Measurements from ENCODE around the gene WBP2NL. TPM values are rescaled to one million over a fixed set of nuclear protein-coding genes. Genes with fewer than 3 reads are reported as not detected.

WBP2NL gene
- polyA plus RNA-seq, 4 donors, result 2.4 to 5.2 (median 4.3) TPM

DNA sequence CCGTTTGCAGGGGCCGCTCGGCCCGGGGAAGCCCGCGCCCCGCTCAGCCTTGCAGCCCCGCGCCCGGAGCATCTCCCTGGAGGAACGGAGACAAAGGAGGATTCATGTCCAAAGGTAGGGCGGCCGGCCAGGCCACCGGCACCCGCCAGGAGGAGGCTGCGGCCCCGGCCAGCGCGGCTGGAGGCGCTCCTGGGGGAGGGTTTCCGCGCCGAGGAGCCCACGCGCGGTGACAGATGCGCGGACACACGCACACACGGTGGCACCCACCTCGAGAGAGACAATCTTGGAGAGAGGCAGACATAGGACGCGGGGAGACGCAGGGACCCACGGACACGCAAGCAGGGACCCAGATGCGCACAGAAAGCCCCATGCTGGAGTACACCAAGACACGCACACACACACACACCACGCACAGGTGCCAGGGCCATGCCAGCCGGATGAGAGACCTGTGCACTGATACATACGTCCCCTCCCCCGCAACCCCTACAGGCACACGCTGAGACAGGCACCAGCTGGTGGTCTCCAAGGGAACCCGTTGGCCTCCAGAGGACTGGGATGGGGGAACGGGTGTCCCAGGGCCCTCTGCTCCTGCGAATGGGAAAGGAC is 21.5 kb upstream of the WBP2NL start:
- DNase-seq (ENCODE audit: low read depth in 4 of 4, low spot score in 3 of 4), result peak in 1 of 4 donors; percentile 44

DNA sequence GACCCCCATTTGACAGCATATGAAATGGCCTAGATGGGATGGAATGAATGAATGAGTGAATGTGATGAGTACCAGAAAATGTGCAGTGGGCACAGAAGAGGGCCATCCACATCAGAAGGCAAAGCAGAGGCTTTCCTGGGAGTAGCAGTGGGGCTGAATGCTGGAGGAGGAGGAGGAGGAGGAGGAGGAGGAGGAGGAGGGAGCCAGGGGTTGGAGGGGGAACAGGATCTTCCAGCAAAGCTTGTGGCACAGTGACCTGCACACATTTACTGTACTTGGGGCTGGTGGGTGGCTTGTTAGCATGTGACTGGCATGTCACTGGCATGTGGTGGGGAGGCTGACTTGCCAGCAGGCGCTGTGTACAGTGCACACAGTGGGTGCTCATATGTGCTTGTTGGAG is 19.9 kb upstream of the WBP2NL start:
- DNase-seq (ENCODE audit: low read depth in 4 of 4, low spot score in 3 of 4), result no peak

DNA sequence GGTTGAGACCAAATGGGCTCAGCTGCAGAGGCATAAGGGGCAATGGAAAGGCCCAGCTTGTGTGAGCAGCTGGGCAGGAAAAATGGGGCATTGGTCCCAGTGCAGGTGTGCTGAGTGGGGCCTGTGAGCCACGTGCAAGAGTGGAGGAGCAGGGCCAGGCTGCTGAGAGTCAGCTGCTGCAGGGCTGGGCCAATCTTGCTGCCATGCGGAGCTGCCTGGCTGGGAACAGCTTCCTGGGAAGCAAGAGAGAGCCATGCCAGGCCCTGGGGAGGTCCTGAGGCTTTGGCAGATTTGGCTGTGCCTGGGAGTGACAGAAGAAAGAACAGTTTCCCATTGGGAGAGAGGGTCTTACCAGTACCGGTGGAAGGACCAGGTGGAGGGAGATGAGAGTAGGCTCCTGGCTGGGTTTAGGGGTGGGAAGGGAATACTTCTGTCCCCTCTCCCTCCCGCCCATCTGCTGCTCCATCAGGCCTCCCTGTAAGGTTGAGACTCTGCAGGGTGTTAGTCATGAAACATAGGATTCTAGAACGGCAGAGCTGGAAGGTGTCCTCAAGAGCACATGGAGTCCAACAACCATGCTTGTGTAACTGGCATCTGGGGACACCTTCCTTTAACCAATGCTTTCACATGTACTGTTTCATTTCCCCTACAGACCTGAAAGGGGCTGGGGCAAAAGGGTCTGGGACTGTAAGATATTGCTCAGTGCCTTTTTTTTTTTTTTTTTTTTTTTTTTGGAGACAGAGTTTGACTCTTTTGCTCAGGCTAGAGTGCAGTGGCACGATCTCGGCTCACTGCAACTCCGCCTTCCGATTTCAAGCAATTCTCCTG is 19.0 kb upstream of the WBP2NL start:
- no peak for DNase-seq (ENCODE audit: low read depth in 4 of 4, low spot score in 3 of 4)

DNA sequence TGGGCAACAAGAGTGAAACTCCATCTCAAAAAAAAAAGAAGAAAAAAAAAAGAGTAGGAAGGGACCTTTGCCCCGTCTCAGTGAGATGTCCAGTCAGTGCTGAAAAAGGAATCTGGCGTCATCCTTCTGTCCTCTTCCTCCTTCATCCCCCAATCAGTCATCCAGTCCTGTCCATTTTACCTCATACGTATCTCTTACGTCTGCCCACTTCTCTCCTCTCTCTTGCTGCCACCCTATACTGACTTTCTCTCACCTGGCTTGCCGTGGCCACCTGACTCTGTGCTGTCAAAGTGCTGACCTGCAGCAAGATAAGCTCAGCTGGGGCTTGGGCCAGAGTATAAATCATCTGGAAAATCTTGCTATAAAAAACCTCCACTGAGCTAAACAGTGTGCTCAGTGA is 15.7 kb upstream of the WBP2NL start:
- no peak for DNase-seq (ENCODE audit: low read depth in 4 of 4, low spot score in 3 of 4)

DNA sequence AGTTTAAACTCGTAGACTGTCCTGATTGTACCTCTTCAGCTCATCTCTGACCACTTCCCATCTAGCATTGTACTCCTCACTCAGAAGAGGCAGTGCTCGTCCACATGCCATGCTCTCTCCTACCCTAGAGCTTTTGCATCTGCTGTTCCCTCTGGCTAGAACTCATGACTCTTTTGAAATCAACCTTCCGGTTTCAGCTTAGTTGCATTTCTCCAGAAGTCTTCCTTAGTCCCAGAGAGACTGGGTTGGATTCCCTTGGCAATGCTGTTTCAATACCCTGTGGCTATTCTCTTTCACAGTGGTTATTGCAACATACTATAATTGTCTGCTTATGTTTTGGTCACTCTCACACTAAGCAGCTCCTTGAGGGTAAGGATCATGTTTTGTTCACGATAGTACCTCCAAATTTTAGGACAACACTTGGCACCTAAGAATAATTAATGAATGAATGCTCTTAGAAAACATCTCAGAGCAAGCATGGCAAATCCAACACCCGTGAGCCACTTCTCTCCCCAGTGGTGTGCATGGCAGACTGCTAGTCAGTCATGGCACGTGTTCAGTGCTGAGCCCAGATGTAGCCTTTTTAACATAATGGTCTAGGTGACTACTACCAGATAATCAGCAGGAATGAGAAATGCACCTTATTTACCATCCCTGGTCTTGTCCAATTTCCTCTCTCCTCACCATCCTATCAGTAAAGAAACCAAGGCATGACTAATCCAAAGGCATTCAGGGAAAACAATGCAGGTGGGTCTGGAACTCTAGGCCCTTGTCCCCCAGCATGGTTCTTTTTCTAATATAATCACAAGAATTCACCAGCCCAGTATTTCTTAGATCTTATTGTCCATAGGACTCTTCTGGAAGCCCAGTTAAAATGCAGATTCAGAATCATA is 14.8 kb upstream of the WBP2NL start:
- DNase-seq (ENCODE audit: low read depth in 4 of 4, low spot score in 3 of 4), result no peak

DNA sequence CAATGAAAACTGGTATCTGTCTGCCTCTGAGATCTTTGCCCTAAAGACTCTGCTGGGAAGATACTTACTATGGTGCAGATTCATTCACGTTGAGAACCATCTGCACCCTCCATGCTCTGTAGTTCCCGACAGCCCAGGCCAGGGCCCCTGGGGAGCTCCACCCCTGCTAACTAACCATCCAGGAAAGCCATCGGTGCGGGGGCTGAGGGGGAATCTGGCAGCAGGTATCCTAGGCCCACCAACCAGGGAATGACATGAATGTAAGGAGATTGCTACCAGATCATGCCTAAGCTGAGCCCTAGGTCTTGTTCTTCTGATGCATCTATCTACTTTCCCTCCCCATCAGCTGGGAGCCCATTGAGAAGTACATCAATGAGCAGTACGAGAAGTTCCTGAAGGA is 11.3 kb upstream of the WBP2NL start:
- DNase-seq (ENCODE audit: low read depth in 4 of 4, low spot score in 3 of 4), result no peak

DNA sequence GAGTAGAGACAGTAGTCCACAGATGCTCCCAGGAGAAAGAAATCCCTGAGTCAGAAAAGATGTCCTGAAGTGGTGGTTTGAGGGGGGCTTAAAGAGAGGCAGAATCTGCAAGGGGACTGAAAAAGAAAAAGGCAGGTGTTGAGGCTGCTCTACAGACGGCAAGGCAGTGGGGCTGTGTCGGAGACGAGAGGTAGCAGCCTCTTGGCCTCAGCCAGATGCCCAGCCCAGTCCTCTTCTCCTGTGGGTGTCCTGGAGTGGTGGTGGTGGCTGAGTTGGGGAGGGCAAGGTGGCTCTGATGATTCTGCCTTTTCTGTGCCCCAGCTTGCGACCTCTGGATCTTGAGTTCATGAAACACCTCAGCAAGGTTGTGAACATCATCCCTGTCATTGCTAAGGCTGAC is 9.3 kb upstream of the WBP2NL start:
- no peak for DNase-seq (ENCODE audit: low read depth in 4 of 4, low spot score in 3 of 4)

DNA sequence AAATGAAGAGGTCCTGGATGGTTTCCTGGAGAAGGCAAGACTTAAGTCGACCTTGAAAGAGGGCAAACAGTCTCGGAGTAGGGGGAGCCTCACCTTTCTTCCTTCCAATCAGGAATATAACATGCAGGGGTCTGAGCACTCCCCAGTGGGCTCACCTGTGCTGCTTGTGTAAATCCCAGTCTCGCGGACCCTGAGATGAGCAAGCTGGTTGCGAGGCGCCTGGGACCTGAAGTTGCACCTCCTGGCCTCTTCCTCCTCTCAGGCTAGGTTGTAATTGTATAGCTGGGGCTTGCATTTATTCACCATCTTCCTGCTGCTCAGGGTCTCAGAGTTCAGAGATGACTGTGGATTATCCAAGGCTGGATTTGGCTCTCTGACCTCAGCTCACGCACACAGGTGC is 7.5 kb upstream of the WBP2NL start:
- no peak for DNase-seq (ENCODE audit: low read depth in 4 of 4, low spot score in 3 of 4)

DNA sequence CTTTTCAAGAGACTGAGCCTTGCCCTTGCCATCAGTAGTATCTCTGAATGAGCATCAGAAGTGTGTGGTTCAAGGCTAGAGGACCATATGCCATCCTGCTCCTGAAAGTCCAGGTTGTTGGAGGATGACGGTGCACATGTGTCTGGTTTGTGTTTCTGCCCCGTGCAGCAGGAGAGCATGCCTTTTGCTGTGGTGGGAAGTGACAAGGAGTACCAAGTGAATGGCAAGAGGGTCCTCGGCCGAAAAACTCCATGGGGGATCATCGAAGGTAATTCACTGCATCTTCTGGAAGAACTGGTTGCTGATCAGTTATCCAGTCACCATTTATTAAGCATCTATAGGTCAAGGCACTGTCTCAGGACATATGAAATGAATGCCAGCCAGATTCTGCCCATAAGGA is 6.1 kb upstream of the WBP2NL start:
- DNase-seq (ENCODE audit: low read depth in 4 of 4, low spot score in 3 of 4), result no peak

DNA sequence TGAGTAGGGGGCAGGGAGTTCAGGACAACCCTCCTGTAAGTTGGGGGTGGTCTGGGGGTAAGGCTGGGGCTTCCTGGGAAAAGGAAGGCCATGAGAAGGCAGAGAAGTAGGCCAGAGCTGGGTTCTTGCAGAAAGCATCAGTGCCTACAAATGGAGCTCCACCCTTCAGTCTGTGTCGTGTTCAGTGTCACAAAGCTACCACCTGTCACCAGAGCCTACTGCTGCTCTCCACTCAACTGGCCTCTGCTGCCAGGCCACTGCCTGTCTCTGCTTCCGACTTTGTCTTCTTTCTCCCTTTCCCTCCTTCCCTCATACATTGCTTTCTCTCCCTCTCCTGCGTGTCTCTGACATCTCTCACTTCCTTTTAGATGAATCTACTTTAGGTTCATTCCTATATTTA is 3.4 kb upstream of the WBP2NL start:
- DNase-seq (ENCODE audit: low read depth in 4 of 4, low spot score in 3 of 4), result no peak

DNA sequence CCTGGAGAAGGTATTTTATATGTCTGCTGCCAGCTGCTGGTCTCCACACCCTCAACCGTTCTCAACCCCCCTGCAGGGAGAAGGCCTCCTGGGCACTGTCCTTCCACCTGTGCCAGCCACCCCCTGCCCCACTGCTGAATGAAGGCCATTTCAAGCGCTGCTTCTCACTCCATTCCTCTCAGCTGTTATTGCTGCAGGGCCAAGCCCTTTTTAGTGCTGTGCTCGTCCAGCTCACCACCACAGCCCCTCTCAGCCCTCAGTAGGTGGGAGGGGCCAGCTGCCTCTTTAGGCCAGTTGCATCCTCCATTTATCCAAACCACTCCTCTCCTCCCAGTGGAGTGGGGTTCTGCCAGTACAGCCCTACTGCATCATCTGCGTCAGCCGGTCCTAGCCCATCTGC is 1.8 kb upstream of the WBP2NL start:
- no peak for DNase-seq (ENCODE audit: low read depth in 4 of 4, low spot score in 3 of 4)

DNA sequence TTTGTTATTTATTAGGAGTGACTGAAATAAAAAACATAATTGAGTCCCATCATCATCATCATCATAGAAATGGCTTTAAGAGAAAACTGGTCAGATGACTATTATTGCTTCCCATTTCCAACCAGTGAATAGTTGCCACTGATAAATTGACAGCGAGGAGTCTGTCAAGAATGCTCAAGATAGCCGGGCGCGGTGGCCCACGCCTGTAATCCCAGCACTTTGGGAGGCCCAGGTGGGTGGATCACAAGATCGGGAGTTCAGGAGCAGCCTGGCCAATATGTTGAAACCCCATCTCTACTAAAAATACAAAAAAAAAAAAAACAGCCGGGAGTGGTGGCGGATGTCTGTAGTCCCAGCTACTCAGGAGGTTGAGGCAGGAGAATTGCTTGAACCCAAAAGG is 1.9 kb downstream of the WBP2NL start:
- no peak for DNase-seq (ENCODE audit: low read depth in 4 of 4, low spot score in 3 of 4)

DNA sequence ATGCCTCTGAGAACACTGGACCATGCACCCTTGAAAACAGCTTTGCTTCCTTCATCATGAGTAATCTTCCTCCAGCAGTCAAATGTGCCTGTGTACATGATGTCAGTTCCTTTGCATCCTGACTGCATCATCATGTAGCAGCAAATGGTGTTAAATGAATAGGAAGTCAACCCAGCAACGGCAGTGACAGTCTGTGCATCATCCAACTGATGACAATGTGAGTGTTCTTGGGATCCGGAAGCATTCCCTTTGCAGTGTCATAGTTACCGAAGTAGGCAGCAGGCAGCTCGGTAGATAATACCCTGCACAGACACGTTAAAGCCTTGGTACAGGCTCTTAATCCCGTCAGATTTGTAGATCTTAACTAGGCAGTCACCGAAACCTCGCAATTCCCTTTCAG is 2.5 kb downstream of the WBP2NL start:
- no peak for DNase-seq (ENCODE audit: low read depth in 4 of 4, low spot score in 3 of 4)

DNA sequence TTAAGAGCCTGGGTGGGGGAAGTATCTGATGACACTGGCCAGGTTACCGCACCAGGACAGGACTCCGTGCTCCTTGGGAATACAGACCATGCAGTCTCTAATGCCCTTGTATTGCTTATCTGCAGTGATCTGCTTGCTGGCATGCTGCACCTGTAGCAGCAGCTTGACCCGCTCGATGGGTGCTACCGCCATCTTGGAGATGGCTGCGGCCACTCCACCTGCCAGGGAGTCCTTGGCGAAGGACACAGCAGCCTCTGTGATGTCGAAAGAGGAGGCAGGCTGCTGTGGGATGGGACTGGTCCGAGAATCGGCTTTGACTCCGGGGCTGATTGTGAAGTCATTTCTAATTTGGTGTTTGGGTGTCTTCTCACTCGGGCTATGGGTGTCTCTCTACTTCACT is 3.1 kb downstream of the WBP2NL start:
- DNase-seq (ENCODE audit: low read depth in 4 of 4, low spot score in 3 of 4), result no peak

DNA sequence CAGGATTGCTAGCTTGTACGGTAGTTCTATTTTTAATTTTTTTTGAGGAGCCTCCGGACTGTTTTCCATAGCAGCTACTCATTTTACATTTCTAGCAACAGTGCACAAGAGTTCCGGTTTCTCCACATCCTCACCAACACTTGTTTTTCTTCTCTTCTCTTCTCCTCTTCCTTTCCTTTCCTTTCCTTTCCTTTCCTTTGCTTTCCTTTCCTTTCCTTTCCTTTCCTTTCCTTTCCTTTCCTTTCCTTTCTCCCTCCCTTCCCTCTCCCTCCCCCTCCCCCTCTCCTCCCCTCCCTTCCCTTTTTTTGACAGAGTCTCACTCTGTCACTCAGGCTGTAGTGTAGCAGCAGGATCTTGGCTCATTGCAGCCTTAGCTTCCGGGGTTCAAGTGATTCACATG is 9.3 kb downstream of the WBP2NL start:
- no peak for DNase-seq (ENCODE audit: low read depth in 4 of 4, low spot score in 3 of 4)

DNA sequence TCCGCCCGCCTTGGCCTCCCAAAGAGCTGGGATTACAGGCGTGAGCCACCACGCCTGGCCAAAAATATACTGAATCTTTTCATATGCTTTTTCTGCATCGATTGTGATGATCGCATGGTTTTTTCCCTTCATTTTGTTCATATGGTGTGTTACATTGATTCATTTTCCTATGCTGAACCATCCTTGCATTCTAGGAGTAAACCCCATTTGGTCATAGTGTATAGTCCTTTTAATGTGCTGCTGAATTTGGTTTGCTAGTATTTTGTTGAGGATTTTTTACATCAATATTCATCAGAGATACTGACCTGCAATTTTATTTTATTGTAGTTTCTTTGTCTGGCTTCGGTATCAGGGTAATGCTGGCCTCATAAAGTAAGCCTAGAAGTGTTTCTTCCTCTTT is 12.2 kb downstream of the WBP2NL start:
- no peak for DNase-seq (ENCODE audit: low read depth in 4 of 4, low spot score in 3 of 4)

DNA sequence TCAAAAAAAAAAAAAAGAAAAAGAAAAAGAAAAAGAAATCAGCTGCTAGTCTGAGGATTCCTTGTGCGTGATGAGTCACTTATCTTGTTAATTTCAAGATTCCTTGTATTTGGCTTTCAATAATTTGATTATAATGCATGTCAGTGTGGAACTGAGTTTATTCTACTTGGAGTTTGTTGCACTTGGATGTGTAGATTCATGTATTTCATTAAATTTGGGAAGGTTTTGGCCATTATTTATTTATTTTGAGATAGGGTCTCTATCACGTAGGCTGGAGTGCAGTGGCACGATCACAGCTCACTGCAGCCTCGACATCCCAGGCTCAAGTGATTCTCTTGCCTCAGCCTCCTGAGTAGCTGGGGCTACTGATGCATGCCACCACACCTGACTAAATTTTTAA is 14.8 kb downstream of the WBP2NL start:
- no peak for DNase-seq (ENCODE audit: low read depth in 4 of 4, low spot score in 3 of 4)

DNA sequence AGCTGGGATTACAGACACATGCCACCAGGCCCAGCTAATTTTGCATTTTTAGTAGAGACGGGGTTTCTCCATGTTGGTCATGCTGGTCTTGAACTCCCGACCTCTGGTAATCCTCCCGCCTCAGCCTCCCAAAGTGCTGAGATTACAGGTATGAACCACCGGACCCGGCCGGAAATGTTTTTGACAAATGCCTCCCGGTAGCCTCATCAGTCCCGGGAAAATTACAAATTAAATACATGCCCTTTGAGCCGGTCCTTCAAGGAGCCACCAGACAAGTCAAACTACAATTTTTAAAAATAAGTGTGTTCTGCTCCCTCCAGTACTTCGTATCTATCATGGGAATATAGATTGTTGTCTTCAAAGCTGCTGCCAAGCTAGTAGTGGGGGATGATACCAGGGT is 17.5 kb downstream of the WBP2NL start:
- DNase-seq (ENCODE audit: low read depth in 4 of 4, low spot score in 3 of 4), result no peak

DNA sequence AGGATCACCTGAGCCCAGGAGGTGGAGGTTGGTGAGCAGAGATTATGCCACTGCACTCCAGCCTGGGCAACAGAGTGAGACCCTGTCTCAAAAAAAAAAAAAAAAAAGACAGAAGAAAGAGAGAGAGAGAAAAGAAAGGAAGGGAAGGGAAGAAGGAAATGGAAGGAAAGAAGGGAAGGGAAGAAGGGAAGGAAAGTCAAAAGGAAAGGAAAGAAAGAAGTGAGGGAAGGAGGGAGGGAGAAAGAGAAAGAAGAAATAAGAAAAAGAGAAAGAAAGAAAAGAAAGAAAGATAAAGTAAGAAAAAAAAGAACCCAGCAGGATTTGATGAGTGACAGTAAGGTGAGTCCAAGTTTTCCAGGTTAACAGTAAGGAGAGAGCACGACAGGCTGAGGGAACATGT is 19.6 kb downstream of the WBP2NL start:
- DNase-seq (ENCODE audit: low read depth in 4 of 4, low spot score in 3 of 4), result no peak

DNA sequence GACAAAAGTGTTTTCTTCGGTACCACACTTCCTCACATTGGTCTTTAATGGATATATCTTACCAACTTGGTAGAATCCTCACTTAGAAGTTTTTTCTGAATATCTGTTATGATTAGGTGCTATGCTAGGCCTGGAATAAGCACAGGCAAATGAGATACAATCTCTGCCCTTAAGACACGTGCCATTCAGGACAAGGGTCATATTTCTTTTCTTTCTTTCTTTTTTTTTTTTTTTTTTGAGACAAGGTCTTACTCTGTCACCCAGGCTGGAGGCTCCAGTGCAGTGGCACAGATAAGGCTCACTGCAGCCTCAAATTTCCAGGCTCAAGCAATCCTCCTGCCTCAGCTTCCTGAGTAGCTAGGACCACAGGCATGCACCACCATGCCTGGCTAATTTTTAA is 23.0 kb downstream of the WBP2NL start:
- DNase-seq (ENCODE audit: low read depth in 4 of 4, low spot score in 3 of 4), result no peak

DNA sequence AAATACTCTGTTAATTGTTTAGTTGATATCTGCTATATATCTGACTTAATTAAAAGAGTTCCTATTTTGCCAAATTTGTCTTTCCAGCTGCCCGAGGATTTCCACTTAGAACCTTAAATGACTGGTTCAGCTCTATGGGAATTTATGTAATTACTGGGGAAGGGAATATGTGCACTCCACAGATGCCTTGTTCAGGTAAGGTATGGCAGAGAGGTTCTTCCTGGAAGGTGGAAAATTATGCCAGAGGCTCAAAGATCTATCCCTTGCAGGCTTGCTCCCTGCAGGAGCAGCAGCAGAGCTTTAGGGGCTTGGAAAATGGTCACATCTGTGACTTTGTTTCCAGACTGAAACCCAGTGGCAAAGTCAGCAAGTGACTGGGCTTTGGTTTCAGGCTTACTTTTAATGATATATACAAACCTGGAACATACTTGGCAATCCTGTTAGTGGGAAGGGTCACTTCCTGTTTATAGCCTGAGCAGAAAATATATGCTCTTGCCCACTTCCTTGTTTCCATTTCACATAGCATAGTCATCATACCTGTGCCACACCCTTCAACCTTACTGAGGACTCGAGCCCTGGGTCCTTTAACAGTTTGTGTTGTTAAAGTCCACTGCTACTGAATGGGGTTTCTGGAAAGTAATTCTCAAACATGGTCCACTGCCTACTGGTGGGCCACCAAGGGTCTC is 23.7 kb downstream of the WBP2NL start:
- no peak for DNase-seq (ENCODE audit: low read depth in 4 of 4, low spot score in 3 of 4)

Measured in left renal pelvis (tissue), 4 donors.